ENCODE data around the gene DNPEP.

DNA sequence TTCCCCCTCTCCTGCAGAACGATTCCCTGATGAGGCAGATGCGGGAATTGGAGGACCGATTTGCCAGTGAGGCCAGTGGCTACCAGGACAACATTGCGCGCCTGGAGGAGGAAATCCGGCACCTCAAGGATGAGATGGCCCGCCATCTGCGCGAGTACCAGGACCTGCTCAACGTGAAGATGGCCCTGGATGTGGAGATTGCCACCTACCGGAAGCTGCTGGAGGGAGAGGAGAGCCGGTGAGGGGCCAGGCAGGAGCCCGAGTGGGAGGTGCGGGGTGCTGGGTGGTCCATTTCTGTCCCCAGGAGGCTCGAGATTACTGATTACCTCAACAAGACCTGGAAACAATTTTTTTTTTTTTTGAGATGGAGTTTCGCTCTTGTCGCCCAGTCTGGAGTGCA lies 33.6 kb upstream of the DNPEP start:
- TF ChIP-seq, protein P1, sequence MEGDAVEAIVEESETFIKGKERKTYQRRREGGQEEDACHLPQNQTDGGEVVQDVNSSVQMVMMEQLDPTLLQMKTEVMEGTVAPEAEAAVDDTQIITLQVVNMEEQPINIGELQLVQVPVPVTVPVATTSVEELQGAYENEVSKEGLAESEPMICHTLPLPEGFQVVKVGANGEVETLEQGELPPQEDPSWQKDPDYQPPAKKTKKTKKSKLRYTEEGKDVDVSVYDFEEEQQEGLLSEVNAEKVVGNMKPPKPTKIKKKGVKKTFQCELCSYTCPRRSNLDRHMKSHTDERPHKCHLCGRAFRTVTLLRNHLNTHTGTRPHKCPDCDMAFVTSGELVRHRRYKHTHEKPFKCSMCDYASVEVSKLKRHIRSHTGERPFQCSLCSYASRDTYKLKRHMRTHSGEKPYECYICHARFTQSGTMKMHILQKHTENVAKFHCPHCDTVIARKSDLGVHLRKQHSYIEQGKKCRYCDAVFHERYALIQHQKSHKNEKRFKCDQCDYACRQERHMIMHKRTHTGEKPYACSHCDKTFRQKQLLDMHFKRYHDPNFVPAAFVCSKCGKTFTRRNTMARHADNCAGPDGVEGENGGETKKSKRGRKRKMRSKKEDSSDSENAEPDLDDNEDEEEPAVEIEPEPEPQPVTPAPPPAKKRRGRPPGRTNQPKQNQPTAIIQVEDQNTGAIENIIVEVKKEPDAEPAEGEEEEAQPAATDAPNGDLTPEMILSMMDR (conservative IDR thresholded peaks at IDR 0.05; ENCODE audit: low read depth, low read length) = no peak
- TF ChIP-seq CEBPB (IDR thresholded peaks at IDR 0.05; ENCODE audit: low read depth, low read length) (no peak), POLR2A (IDR thresholded peaks at IDR 0.05; ENCODE audit: low read depth, low read length) (no peak), MAFK (IDR thresholded peaks at IDR 0.05; ENCODE audit: low read depth, low read length) (no peak), MXI1 (IDR thresholded peaks at IDR 0.05; ENCODE audit: borderline replicate concordance, low read depth, low read length) (no peak), RAD21 (IDR thresholded peaks at IDR 0.05; ENCODE audit: low read length) (no peak), SMC3 (IDR thresholded peaks at IDR 0.05; ENCODE audit: low read depth, low read length) (no peak)
- TF ChIP-seq, protein P2, sequence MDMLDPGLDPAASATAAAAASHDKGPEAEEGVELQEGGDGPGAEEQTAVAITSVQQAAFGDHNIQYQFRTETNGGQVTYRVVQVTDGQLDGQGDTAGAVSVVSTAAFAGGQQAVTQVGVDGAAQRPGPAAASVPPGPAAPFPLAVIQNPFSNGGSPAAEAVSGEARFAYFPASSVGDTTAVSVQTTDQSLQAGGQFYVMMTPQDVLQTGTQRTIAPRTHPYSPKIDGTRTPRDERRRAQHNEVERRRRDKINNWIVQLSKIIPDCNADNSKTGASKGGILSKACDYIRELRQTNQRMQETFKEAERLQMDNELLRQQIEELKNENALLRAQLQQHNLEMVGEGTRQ (IDR thresholded peaks at IDR 0.05; ENCODE audit: low read depth, low read length) = no peak

Data from IMR-90 (cell line).